RWPE1 (cell line): Measurements from ENCODE around the gene FAIM2.
"Not testable (repeated sequence)": the region's sequence is repeated elsewhere in the genome, so short reads cannot be mapped to it uniquely, and the experiment has no call there.

Source experiments
- CTCF ChIA-PET: fragments of 350-600 bp; sonication (Branson Sonifier 250); formaldehyde crosslinking; extraction: SDS; loops from one replicate; lab custom pipeline; 2021; lab: Yijun Ruan, JAX
- POLR2A ChIA-PET: fragments of 400-600 bp; formaldehyde crosslinking; extraction: SDS; loops from one replicate; lab custom pipeline; 2020; ENCODE audit warnings: antibody characterized with exemption; ENCODE audit not compliant: low non-redundant PET; lab: Yijun Ruan, JAX
- DNase-seq: peaks from one replicate; pipeline ENCODE4 v3.0.0; 2012; ENCODE audit warnings: low spot score
- H3K27ac ChIP-seq: fragments of 450-650 bp; 2 replicates; pipeline ENCODE4 v1.5.1; 2017
- TF ChIP-seq, protein P1 (sequence below): fragments of 450-650 bp; conservative IDR thresholded peaks from 2 replicates; pipeline ENCODE4 v1.5.1; 2017; ENCODE audit warnings: low read depth, mild to moderate bottlenecking

Gene FAIM2

DNA sequence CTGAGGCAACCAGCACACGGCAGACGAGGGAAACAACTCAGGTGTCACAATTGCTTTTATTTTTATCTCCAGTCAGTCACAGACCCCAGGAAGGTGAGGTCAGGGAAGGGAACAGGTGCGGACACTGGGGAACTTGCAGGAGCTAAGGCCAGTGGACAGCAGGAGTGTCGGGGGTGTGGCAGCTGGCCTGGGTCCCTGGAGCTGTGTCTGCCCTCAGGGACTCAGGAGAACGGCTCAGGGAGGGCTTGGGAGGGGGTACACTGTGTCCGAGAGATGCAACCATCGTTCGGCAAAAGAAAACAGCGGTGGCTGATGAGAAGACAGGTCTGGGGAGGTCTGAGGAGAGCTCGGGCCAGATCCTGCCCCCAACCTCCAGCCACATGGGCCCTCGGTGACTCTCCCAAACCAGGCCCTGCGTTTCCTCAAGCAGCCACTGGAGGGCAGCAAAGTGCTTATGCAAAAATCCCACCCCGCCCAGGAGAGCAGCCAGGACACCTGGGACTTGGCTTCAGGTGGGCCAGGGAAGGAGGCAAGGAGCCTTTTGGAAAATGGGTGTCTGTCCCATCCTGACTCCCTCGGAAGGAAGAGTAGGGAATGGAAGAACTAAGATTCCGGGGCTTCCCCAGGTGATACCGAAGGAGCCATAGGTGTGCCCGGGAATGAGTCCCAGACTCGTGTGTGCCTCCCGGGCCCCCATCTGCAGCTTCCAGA is 36.7 kb downstream of the FAIM2 start:
- ChIA-PET POLR2A (no interaction called here), CTCF (interaction anchor here (0.5 to 2.9 kb wide), 30 partner anchors 9 to 1129 kb away, joined by 3 to 22 read pairs (median 3); no protein-coding TSS in a partner anchor)
- peak; percentile 84 for DNase-seq
- peak overlapping the region; percentile 57 for H3K27ac ChIP-seq
- TF ChIP-seq, protein P1, sequence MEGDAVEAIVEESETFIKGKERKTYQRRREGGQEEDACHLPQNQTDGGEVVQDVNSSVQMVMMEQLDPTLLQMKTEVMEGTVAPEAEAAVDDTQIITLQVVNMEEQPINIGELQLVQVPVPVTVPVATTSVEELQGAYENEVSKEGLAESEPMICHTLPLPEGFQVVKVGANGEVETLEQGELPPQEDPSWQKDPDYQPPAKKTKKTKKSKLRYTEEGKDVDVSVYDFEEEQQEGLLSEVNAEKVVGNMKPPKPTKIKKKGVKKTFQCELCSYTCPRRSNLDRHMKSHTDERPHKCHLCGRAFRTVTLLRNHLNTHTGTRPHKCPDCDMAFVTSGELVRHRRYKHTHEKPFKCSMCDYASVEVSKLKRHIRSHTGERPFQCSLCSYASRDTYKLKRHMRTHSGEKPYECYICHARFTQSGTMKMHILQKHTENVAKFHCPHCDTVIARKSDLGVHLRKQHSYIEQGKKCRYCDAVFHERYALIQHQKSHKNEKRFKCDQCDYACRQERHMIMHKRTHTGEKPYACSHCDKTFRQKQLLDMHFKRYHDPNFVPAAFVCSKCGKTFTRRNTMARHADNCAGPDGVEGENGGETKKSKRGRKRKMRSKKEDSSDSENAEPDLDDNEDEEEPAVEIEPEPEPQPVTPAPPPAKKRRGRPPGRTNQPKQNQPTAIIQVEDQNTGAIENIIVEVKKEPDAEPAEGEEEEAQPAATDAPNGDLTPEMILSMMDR = peak; percentile 93

DNA sequence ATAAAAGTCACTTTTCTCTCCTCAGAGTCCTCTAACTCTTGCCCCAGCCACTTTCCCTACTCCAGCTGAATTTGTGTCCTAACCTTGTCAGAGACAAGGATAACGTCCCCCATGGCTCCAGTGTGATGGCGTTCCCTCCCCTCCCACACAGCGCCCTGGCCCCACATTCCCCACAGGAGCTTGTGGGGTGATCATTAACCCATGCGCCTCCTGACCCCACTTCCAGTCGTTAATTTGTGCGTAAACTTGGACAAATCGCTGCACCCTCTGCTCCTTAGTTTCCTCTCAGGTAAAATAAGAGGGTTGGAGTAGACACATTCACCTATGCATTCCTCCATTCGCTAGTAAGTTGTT is 37.9 kb downstream of the FAIM2 start:
- POLR2A ChIA-PET = no interaction called here

DNA sequence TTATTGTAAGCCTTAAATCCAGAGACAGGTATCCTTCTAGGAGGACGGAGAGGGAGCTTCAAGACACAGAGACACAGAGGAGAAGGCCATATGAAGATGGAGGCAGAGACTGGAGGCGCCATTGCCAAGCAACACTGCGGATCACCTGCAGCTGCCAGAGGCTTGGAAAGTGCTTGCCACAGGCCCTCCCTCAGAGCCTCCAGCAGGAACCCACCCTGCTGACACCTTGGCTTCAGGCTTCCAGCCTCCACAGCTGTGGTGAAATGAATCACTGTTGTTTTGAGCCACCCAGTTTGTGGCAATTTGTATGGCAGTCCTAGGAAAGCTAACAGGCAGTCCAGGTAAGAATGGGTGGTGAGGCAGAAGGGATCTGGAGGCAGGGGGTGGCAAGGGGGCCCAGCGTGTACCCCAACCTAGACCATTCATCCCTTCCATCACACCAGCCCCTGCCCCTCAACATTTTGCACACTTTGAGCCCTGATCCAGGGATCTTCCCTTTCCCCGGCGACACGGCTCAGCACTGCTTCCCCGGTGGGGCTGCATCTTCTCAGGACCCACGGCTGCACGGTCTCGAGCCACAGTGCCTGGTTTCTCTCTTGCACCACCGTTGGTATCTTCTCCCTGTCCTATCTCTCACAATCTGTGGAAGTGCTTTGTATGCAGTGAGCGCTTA is 38.5 kb downstream of the FAIM2 start:
- POLR2A ChIA-PET = no interaction called here
- no peak overlapping the region for H3K27ac ChIP-seq
- no peak for DNase-seq
- CTCF ChIA-PET = interaction anchor here (0.5 to 0.8 kb wide), 2 partner anchors 94 to 187 kb away, joined by 3 to 6 read pairs; no protein-coding TSS in a partner anchor
- TF ChIP-seq, protein P1 = no peak

More for the DNA sequence above, 37.9 kb downstream of the FAIM2 start:
- no peak for DNase-seq
- no peak overlapping the region for H3K27ac ChIP-seq
- CTCF ChIA-PET = interaction anchor here (0.5 to 0.8 kb wide), 2 partner anchors 93 to 186 kb away, joined by 3 to 6 read pairs; no protein-coding TSS in a partner anchor
- TF ChIP-seq, protein P1 = no peak

DNA sequence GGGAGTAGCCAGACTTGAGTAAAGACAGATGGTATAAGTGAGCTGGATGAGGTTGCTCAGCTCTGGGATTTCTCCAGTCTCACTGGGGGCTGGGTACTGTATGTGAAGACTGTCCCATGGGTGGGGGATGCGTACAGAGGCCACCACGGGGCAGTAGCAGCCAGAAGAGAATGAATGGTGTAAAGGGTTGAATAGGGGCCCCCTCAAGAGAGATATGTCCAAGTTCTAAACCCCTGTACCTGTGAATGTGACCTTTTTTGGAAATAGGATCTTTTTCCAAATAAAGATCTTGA is 39.0 kb downstream of the FAIM2 start:
- ChIA-PET CTCF (no interaction called here), POLR2A (no interaction called here)
- H3K27ac ChIP-seq = no peak overlapping the region
- DNase-seq = no peak
- TF ChIP-seq, protein P1 = no peak

DNA sequence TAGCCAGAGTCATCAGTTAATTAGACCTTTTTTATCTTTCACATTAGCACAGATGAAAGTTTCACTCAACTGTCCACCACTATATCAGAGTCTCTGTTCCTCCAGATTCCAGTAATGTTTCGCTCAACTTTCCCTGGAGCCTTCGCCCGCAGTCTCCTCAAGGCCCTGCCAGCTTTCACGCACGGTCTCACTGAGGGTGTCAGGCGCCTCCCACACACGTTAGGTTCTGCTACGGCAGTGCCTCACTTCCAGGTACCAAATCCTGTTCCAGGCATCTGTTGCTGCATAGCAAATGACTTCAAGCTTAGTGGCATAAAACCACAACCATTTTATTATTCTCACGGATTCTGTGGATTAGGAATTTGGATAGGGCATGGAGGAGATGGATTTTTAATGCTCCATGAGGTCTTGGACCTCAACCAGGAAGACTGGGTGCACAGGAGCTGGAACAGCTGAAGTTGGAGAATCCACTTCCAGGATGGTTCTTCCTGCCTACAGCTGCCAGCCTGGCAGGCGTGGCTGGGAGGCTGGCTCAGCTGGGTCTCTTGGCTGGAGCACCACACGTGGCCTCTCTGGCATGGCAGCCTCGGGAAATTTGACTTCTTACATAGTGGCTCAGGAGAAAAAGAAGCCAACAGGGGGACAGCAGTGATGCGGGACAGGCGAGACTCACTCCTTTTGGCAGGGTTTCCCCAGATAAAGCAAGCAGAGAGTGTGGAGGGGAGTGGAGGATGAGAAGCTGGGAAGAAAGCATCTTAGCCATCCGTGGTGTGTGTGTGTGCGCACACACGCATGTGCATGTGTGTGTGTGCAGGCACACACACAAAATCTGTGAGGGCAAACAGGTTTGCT is 39.5 kb downstream of the FAIM2 start:
- ChIA-PET POLR2A (no interaction called here), CTCF (interaction anchor here (0.8 kb wide), 1 partner anchor 175 kb away, joined by 4 read pairs; no protein-coding TSS in a partner anchor)
- no peak overlapping the region for H3K27ac ChIP-seq
- TF ChIP-seq, protein P1 = no peak
- no peak for DNase-seq

DNA sequence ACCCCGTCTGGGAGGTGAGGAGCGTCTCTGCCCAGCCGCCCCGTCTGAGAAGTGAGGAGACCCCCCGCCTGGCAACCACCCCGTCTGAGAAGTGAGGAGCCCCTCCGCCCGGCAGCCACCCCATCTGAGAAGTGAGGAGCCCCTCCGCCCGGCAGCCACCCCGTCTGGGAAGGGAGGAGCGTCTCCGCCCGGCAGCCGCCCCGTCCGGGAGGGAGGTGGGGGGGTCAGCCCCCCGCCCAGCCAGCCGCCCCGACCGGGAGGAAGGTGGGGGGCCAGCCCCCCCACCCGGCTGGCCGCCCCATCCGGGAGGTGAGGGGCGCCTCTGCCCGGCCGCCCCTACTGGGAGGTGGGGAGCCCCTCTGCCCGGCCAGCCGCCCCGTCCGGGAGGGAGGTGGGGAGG is 42.8 kb downstream of the FAIM2 start:
- H3K27ac ChIP-seq, CTCF ChIA-PET, DNase-seq: not testable (repeated sequence)
- POLR2A ChIA-PET = interaction anchor here (0.6 kb wide), 1 partner anchor 461 kb away, joined by 3 read pairs; no protein-coding TSS in a partner anchor

DNA sequence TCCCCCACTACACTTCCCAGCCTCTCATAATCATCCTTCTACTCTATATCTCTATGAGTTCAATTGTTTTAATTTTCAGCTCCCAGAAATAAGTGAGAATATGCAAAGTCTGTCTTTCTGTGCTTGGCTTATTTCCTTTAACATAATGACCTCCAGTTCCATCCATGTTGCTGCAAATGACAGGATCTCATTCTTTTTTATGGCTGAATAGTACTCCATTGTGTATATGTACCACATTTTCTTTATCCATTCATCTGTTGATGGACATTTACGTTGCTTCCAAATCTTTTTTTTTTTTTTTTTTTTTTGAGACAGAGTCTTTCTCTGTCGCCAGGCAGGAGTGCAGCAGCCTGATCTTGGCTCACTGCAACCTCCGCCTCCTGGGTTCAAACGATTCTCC is 47.8 kb downstream of the FAIM2 start:
- POLR2A ChIA-PET, DNase-seq, H3K27ac ChIP-seq: not testable (repeated sequence)
- CTCF ChIA-PET = interaction anchor here (0.7 to 1.0 kb wide), 2 partner anchors 11 to 214 kb away, joined by 4 to 5 read pairs; no protein-coding TSS in a partner anchor
